Fibroblast of lung (primary cell): ENCODE results near the gene CDKL5.

ENCODE experiments used
- EZH2 ChIP-seq: IDR thresholded peaks from 2 replicates; pipeline ENCODE4 v1.5.1; 2012; ENCODE audit warnings: low read length, control low read depth, mild to moderate bottlenecking; ENCODE audit errors: missing control alignments
- TF ChIP-seq, protein P1 (sequence below), 2 donors: IDR thresholded peaks in 1 of 2; conservative IDR thresholded peaks in 1 of 2; 1 replicate in 1 of 2; 2 replicates in 1 of 2; pipeline ENCODE4 v1.5.1; 2011 to 2012; ENCODE audit warnings: low read length in 2 of 2, control low read depth in 1 of 2, inconsistent platforms in 1 of 2, low read depth in 1 of 2, mild to moderate bottlenecking in 1 of 2

DNA sequence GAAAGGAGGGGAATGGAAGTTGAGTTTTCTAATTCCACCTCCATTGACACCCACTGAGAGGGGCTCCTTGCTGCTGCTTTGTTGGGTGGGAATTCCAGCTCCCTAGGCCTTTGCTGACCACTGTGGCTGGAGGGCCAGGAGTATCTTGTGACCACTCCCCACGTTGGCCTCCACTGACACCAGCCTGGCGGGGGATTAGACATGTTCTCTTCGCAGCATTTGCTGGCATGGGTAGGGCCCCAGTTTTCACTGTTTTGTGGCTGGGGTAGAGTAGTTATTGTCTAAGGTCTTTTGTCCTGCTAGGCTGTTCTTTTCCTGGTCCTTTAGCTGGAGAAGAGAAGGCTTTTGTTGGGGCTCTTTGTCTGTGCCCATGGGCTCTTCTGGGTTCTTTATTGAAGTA is 116.7 kb downstream of the CDKL5 start:
- TF ChIP-seq, protein P1, sequence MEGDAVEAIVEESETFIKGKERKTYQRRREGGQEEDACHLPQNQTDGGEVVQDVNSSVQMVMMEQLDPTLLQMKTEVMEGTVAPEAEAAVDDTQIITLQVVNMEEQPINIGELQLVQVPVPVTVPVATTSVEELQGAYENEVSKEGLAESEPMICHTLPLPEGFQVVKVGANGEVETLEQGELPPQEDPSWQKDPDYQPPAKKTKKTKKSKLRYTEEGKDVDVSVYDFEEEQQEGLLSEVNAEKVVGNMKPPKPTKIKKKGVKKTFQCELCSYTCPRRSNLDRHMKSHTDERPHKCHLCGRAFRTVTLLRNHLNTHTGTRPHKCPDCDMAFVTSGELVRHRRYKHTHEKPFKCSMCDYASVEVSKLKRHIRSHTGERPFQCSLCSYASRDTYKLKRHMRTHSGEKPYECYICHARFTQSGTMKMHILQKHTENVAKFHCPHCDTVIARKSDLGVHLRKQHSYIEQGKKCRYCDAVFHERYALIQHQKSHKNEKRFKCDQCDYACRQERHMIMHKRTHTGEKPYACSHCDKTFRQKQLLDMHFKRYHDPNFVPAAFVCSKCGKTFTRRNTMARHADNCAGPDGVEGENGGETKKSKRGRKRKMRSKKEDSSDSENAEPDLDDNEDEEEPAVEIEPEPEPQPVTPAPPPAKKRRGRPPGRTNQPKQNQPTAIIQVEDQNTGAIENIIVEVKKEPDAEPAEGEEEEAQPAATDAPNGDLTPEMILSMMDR (conservative IDR thresholded peaks at IDR 0.05 in 1 of 2, IDR thresholded peaks at IDR 0.05 in 1 of 2; ENCODE audit: low read depth in 1 of 2, low read length in 2 of 2): no peak
- no peak for TF ChIP-seq EZH2
